Measurements from ENCODE around the gene CYB5RL.

DNA sequence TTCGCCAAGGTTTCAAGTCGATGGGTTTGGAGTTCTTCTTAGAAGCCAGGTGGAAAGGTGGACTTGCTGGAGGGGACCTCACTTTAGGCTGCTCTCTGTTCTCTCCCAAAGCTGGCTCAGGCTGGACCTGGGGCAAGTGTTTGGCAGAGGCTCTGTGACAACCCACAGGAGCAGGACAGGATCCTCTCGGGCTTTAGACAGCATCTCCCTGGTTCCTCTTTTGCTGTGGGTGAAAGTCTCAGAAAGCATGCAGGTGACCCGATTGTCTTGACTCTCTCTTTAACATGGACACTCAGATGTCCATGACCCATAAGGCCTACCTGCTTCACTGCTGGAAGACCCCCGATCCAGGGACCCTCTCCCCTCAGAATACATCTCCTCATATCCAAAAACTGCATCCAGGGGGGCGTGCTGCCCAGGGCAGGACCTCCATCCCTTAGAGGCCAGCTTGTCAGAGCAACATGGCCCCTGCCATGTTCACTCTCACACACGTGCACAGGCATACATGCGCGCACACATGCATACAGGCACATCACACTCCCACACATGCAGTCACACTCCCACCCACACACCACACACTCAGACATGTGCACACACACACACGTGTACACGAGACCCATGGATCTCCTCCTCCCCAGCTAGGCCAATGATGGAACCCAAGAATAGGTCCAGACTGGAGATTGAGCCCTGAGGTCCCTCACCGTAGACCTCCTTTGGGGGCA lies 21.4 kb upstream of the CYB5RL start:
- no peak for TF ChIP-seq POLR2AphosphoS5 (IDR thresholded peaks at IDR 0.05; ENCODE audit: low read depth, low read length)
- TF ChIP-seq, protein P1, sequence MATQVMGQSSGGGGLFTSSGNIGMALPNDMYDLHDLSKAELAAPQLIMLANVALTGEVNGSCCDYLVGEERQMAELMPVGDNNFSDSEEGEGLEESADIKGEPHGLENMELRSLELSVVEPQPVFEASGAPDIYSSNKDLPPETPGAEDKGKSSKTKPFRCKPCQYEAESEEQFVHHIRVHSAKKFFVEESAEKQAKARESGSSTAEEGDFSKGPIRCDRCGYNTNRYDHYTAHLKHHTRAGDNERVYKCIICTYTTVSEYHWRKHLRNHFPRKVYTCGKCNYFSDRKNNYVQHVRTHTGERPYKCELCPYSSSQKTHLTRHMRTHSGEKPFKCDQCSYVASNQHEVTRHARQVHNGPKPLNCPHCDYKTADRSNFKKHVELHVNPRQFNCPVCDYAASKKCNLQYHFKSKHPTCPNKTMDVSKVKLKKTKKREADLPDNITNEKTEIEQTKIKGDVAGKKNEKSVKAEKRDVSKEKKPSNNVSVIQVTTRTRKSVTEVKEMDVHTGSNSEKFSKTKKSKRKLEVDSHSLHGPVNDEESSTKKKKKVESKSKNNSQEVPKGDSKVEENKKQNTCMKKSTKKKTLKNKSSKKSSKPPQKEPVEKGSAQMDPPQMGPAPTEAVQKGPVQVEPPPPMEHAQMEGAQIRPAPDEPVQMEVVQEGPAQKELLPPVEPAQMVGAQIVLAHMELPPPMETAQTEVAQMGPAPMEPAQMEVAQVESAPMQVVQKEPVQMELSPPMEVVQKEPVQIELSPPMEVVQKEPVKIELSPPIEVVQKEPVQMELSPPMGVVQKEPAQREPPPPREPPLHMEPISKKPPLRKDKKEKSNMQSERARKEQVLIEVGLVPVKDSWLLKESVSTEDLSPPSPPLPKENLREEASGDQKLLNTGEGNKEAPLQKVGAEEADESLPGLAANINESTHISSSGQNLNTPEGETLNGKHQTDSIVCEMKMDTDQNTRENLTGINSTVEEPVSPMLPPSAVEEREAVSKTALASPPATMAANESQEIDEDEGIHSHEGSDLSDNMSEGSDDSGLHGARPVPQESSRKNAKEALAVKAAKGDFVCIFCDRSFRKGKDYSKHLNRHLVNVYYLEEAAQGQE (IDR thresholded peaks at IDR 0.05; ENCODE audit: insufficient read depth in 1 of 2, low read depth in 2 of 2, low read length in 2 of 2) = no peak
- TF ChIP-seq TAF1 (IDR thresholded peaks at IDR 0.05; ENCODE audit: borderline replicate concordance, insufficient read depth, low read length) = no peak

Measured in PFSK-1 (cell line).